ENCODE data around the gene LIPC. TPM values are rescaled to one million over a fixed set of nuclear protein-coding genes. Genes with fewer than 3 reads are reported as not detected.

Gene LIPC
- total and polyA plus RNA-seq, 9 of the 15 experiments (the other 6 are each of a cell fraction or from before 2014, with no cell fraction given), result 0.07 to 0.41 (median 0.11) TPM; not detected in 2

GRCh38 chr15:58521293-58521991, 89.7 kb downstream of the LIPC start (continued):
- no peak for TF ChIP-seq CAMTA2 (CRISPR knock-in tag; conservative IDR thresholded peaks at IDR 0.05)
- TF ChIP-seq BHLHE40 (IDR thresholded peaks at IDR 0.05; ENCODE audit: low read length), result peak; percentile 59
- 0 out of 2 replicates have a peak, but pooled peaks have one; percentile 8 for TF ChIP-seq ZNF354B (CRISPR knock-in tag; IDR thresholded peaks at IDR 0.05)
- no peak for TF ChIP-seq E4F1 (CRISPR knock-in tag; IDR thresholded peaks at IDR 0.05; ENCODE audit: borderline replicate concordance)
- TF ChIP-seq EP300 (IDR thresholded peaks at IDR 0.05; ENCODE audit: low read length), result peak; percentile 90
- 0 out of 2 replicates have a peak, but pooled peaks have one; percentile 38 for TF ChIP-seq ZBTB5 (IDR thresholded peaks at IDR 0.05)
- no peak for TF ChIP-seq ZNF277 (CRISPR knock-in tag; IDR thresholded peaks at IDR 0.05; ENCODE audit: borderline replicate concordance)
- TF ChIP-seq RHOXF2B (CRISPR knock-in tag; conservative IDR thresholded peaks at IDR 0.05), result no peak
- no peak; a peak in 1 of 4 replicates for TF ChIP-seq MLX (CRISPR knock-in tag; conservative IDR thresholded peaks at IDR 0.05)
- no peak for TF ChIP-seq FOXJ3 (CRISPR knock-in tag; IDR thresholded peaks at IDR 0.05)
- no peak for TF ChIP-seq BRF1 (IDR thresholded peaks at IDR 0.05; ENCODE audit: borderline replicate concordance, extremely low read depth, insufficient read length)
- peak; percentile 80 for TF ChIP-seq MAFG (tag; conservative IDR thresholded peaks at IDR 0.05)
- TF ChIP-seq CEBPG (CRISPR knock-in tag; IDR thresholded peaks at IDR 0.05), result no peak
- no peak for TF ChIP-seq CEBPG (tag; conservative IDR thresholded peaks at IDR 0.05 in 1 of 2, IDR thresholded peaks at IDR 0.05 in 1 of 2)
- TF ChIP-seq BCLAF1 (IDR thresholded peaks at IDR 0.05; ENCODE audit: borderline replicate concordance in 1 of 2, control insufficient read depth in 1 of 2, low read depth in 2 of 2, low read length in 1 of 2), result no peak
- peak in 1 of 2 experiments; percentile 65; a peak in 2 of 4 replicates for TF ChIP-seq TBL1XR1 (IDR thresholded peaks at IDR 0.05; ENCODE audit: low read length in 2 of 2)
- no peak for TF ChIP-seq DACH1 (IDR thresholded peaks at IDR 0.05; ENCODE audit: partially characterized antibody)
- peak; percentile 49; the same call in 1 of the 2 replicates for TF ChIP-seq ZNF583 (CRISPR knock-in tag; IDR thresholded peaks at IDR 0.05)
